IMR-90 (cell line): ENCODE results near the gene MEF2A. TPM values are rescaled to one million over a fixed set of nuclear protein-coding genes. Genes with fewer than 3 reads are reported as not detected.
A peak's percentile ranks its signal among the peaks of the same experiment; 100 is the strongest.

Source experiments
- ATAC-seq: fragments of 200-7000 bp; cut with Tn5 transposase; 2 replicates; pipeline ENCODE4 v1.9.1; 2020; ENCODE audit warnings: low read depth, mild to moderate bottlenecking, moderate library complexity
- BruUV-seq: library from RNA; stranded (reverse); fragments of 400-500 nt; replicated peaks from 2 replicates; lab custom pipeline; 2021; lab: Mats Ljungman, UMichigan
- CTCF ChIA-PET: fragments of 300-600 bp; formaldehyde crosslinking; extraction: SDS; loops from one replicate; lab custom pipeline; 2021; ENCODE audit warnings: antibody characterized with exemption; lab: Yijun Ruan, JAX
- POLR2A ChIA-PET: fragments of 300-600 bp; sonication (Branson Sonifier 250); formaldehyde crosslinking; loops from one replicate; lab custom pipeline; 2022; ENCODE audit warnings: antibody characterized with exemption; ENCODE audit not compliant: unreplicated experiment; lab: Charles Lee
- DNase-seq: peaks from one replicate; pipeline ENCODE4 v3.0.0; 2013
- H2AFZ ChIP-seq: replicated peaks from 2 replicates; pipeline ENCODE3; 2013; ENCODE audit warnings: low read length, mild to moderate bottlenecking; ENCODE audit not compliant: poor library complexity
- H2AK5ac ChIP-seq: 2 replicates; pipeline ENCODE4 v1.6.1; 2013; ENCODE audit warnings: low read depth, low read length, inconsistent platforms
- H2AK9ac ChIP-seq: replicated peaks from 2 replicates; pipeline ENCODE3; 2013; ENCODE audit warnings: mild to moderate bottlenecking, low read depth, low read length, moderate library complexity; ENCODE audit not compliant: poor library complexity
- H2BK120ac ChIP-seq: 2 replicates; pipeline ENCODE4 v1.6.1; 2013; ENCODE audit warnings: low read depth, low read length, inconsistent platforms
- H2BK15ac ChIP-seq: 3 replicates; pipeline ENCODE4 v1.6.1; 2013; ENCODE audit warnings: low read depth, low read length, inconsistent platforms
- H2BK20ac ChIP-seq: 2 replicates; pipeline ENCODE4 v1.6.1; 2013; ENCODE audit warnings: low read depth, mild to moderate bottlenecking, inconsistent platforms, low read length, moderate library complexity
- H2BK5ac ChIP-seq: 2 replicates; pipeline ENCODE4 v1.6.1; 2013; ENCODE audit warnings: mild to moderate bottlenecking, low read depth, low read length, inconsistent platforms; ENCODE audit not compliant: poor library complexity, severe bottlenecking
- H3K14ac ChIP-seq: replicated peaks from 2 replicates; pipeline ENCODE4 v1.6.1; 2013; ENCODE audit warnings: low read depth, low read length, inconsistent platforms
- H3K18ac ChIP-seq: 2 replicates; pipeline ENCODE4 v1.6.1; 2013; ENCODE audit warnings: low read depth, low read length, control low read depth
- H3K23ac ChIP-seq: 2 replicates; pipeline ENCODE4 v1.6.1; 2013; ENCODE audit warnings: low read depth, low read length, inconsistent platforms
- H3K27ac ChIP-seq: 2 replicates; pipeline ENCODE4 v1.5.1; 2013; ENCODE audit warnings: mild to moderate bottlenecking, control low read depth, low read length; ENCODE audit not compliant: insufficient read depth
- H3K27me3 ChIP-seq: 2 replicates; pipeline ENCODE4 v1.6.1; 2013; ENCODE audit warnings: low read length; ENCODE audit not compliant: control insufficient read depth, insufficient read depth
- H3K36me3 ChIP-seq: 2 replicates; pipeline ENCODE4 v1.6.1; 2013; ENCODE audit warnings: low read length, mixed read lengths; ENCODE audit not compliant: control insufficient read depth, insufficient read depth
- H3K4ac ChIP-seq: 2 replicates; pipeline ENCODE4 v1.6.1; 2013; ENCODE audit warnings: low read depth, low read length, inconsistent platforms
- H3K4me1 ChIP-seq: 2 replicates; pipeline ENCODE4 v1.6.1; 2013; ENCODE audit warnings: low read length, mixed read lengths; ENCODE audit not compliant: control insufficient read depth, insufficient read depth
- H3K4me2 ChIP-seq: 2 replicates; pipeline ENCODE4 v1.6.1; 2013; ENCODE audit warnings: low read depth, mild to moderate bottlenecking, control low read depth, low read length, moderate library complexity
- H3K4me3 ChIP-seq: 2 replicates; pipeline ENCODE4 v1.5.1; 2013; ENCODE audit warnings: low read depth, mild to moderate bottlenecking, control low read depth, low read length, moderate library complexity; ENCODE audit not compliant: insufficient read depth
- H3K56ac ChIP-seq: 2 replicates; pipeline ENCODE4 v1.6.1; 2013; ENCODE audit warnings: low read length, inconsistent platforms; ENCODE audit not compliant: insufficient read depth; ENCODE audit errors: extremely low read depth
- H3K79me1 ChIP-seq, 2 experiments: 2 replicates each; pipeline ENCODE4 v1.6.1; 2013; ENCODE audit warnings: low read length in 2 of 2, inconsistent platforms in 1 of 2, low read depth in 1 of 2
- H3K9ac ChIP-seq: 2 replicates; pipeline ENCODE4 v1.6.1; 2013; ENCODE audit warnings: low read depth, low read length, control low read depth
- H3K9me1 ChIP-seq: 2 replicates; pipeline ENCODE4 v1.6.1; 2013; ENCODE audit warnings: low read length, inconsistent platforms; ENCODE audit not compliant: insufficient read depth
- H3K9me3 ChIP-seq: 2 replicates; pipeline ENCODE4 v1.6.1; 2013; ENCODE audit warnings: low read length; ENCODE audit not compliant: control insufficient read depth, insufficient read depth
- H4K20me1 ChIP-seq: 2 replicates; pipeline ENCODE4 v1.6.1; 2013; ENCODE audit warnings: low read length, inconsistent platforms; ENCODE audit not compliant: insufficient read depth
- H4K5ac ChIP-seq: 2 replicates; pipeline ENCODE4 v1.6.1; 2013; ENCODE audit warnings: mild to moderate bottlenecking, low read depth, low read length, control low read depth
- H4K8ac ChIP-seq, 2 experiments: 2 replicates each; pipeline ENCODE4 v1.6.1; 2013; ENCODE audit warnings: low read depth in 2 of 2, low read length in 2 of 2, control low read depth in 1 of 2, inconsistent platforms in 1 of 2
- H4K91ac ChIP-seq: 2 replicates; pipeline ENCODE4 v1.6.1; 2013; ENCODE audit warnings: low read depth, low read length, inconsistent platforms; ENCODE audit not compliant: insufficient read depth
- FOS ChIP-seq: fragments of 150-350 bp; IDR thresholded peaks from 2 replicates; pipeline ENCODE4 v1.6.1; 2016; ENCODE audit warnings: low read depth, low read length
- WGBS, 2 experiments: methylation state at CpG; one replicate each; pipeline versions ENCODE4 v1.1.5 to v1.1.7; 2013; ENCODE audit warnings: missing lambda C conversion rate in 2 of 2; ENCODE audit not compliant: insufficient read length in 1 of 2; ENCODE audit errors: extremely low coverage in 2 of 2; 5-methylcytosine and 5-hydroxymethylcytosine counted together
- dilution Hi-C: fragments of 300-500 bp; cut with HindIII; formaldehyde crosslinking; loops from one replicate; pipeline ENCODE4 v1.14.3; 2018; ENCODE audit warnings: low sequenced_read_pairs; ENCODE audit not compliant: unreplicated experiment
- in situ Hi-C: fragments of 300-500 bp; cut with MboI; formaldehyde crosslinking; loops from 3 replicates; pipeline ENCODE4 v1.14.3; 2019; ENCODE audit warnings: low sequenced_read_pairs, inconsistent platforms, mixed read lengths
- intact Hi-C: fragments of 100-400 bp; cut with micrococcal nuclease; formaldehyde crosslinking; loops from 2 replicates; pipeline ENCODE4 v1.10.0; 2022
- polyA plus RNA-seq, 3 experiments: library from polyadenylated mRNA; depleted of rRNA; stranded (reverse); fragments of >200 nt; gene quantifications; 2 replicates each; pipeline ENCODE4 v1.2.3, GENCODE V29; 2012; ENCODE audit warnings: low replicate concordance in 1 of 3
- total RNA-seq: library from RNA; depleted of rRNA; stranded (reverse); fragments of >200 nt; gene quantifications from 2 replicates; pipeline ENCODE4 v1.2.3, GENCODE V29; 2012
- TF ChIP-seq, protein P1 (sequence below): fragments of 150-350 bp; IDR thresholded peaks from 2 replicates; pipeline ENCODE4 v1.6.1; 2016; ENCODE audit warnings: low read depth, mild to moderate bottlenecking, low read length, moderate library complexity, borderline replicate concordance

Gene MEF2A
- total and polyA plus RNA-seq, 2 of the 4 experiments (the other 2 are of a cell fraction) = 16.1 to 16.7 TPM

DNA sequence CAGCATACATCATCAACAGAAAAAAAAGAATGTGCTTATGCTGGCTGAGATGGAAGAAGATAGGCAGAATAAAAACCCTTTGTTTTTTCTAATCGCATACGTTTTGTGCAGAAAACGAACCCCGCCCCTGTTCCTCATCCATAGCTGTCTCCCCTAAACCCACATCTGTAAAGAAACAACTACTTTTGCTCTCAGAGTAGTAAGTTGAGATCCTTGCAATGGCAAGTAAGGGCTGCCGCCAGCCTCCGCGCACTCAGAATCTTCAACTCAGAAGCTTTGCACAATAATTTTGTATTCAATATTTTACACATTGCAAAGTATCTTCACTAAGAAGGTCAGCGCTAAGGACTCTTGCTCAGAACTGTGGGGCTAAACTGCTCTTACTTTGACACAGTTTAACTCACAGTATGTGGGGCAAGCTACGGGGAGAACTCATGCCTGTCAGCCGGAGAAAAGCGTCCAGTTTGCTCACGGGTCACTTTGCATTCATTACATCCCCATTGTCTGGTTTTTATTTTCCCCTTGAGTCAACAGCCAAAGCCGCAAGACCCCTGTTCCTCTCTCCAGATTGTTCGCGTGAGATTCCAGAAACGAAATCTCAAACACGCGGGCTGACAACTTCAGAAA lies 166.5 kb downstream of the MEF2A start:
- H3K4me1 ChIP-seq = peaks cover 4% of the 10 kb centered on the region
- ChIA-PET CTCF (interaction anchor here (0.7 to 1.2 kb wide), 2 partner anchors 24 to 673 kb away, joined by 3 to 5 read pairs; no protein-coding TSS in a partner anchor), POLR2A (interaction anchor here (0.6 kb wide), 1 partner anchor 390 kb away, joined by 3 read pairs; no protein-coding TSS in a partner anchor)
- 7% methylated on average over 2 of the region's 18 CpGs; no CpG with 5 or more reads in 1 of the 2 experiments for WGBS, 2 experiments
- intact Hi-C loops = loop anchor here (5.0 kb wide), 1 partner anchor 630 kb away; no protein-coding TSS in a partner anchor
- H3K56ac ChIP-seq = no peak overlapping the region
- H3K9me1 ChIP-seq = no peaks in the 10 kb centered on the region
- H3K14ac ChIP-seq = peak overlapping the region; percentile 61
- peak overlapping the region; percentile 90 for H3K4me3 ChIP-seq
- no peak for TF ChIP-seq FOS
- TF ChIP-seq, protein P1, sequence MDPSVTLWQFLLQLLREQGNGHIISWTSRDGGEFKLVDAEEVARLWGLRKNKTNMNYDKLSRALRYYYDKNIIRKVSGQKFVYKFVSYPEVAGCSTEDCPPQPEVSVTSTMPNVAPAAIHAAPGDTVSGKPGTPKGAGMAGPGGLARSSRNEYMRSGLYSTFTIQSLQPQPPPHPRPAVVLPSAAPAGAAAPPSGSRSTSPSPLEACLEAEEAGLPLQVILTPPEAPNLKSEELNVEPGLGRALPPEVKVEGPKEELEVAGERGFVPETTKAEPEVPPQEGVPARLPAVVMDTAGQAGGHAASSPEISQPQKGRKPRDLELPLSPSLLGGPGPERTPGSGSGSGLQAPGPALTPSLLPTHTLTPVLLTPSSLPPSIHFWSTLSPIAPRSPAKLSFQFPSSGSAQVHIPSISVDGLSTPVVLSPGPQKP = no peak
- H4K5ac ChIP-seq = no peak overlapping the region
- H3K79me1 ChIP-seq = peaks cover 0 to 14% of the 10 kb centered on the region in 2 experiments; a peak in 2 of 4 replicates
- H3K9ac ChIP-seq = peak overlapping the region; percentile 59
- H2AK9ac ChIP-seq = peak overlapping the region; percentile 73
- BruUV-seq = no TSS peak
- peak overlapping the region; percentile 90 for H3K4me2 ChIP-seq
- no peak overlapping the region for H3K18ac ChIP-seq
- H2BK5ac ChIP-seq = no peak overlapping the region
- no peak overlapping the region for H3K27ac ChIP-seq
- no peak overlapping the region for H2BK120ac ChIP-seq
- no peak overlapping the region for H3K4ac ChIP-seq
- H4K91ac ChIP-seq = no peak overlapping the region
- H3K36me3 ChIP-seq = peaks cover 7% of the 10 kb centered on the region; the same call in 1 of the 2 replicates
- peak overlapping the region; percentile 93 for H3K23ac ChIP-seq
- no peak overlapping the region for H2BK15ac ChIP-seq
- H4K20me1 ChIP-seq = no peaks in the 10 kb centered on the region
- no peaks in the 10 kb centered on the region for H3K27me3 ChIP-seq
- H4K8ac ChIP-seq = no peak overlapping the region
- in situ Hi-C loops = loop anchor here (25.0 kb wide), 1 partner anchor 620 kb away; the partner anchor contains the start of gene SYNM
- ATAC-seq (no peak), DNase-seq (peak; percentile 20)
- H3K9me3 ChIP-seq = no peaks in the 10 kb centered on the region
- no peak overlapping the region for H2AK5ac ChIP-seq
- H2AFZ ChIP-seq = peak overlapping the region; percentile 95
- no peak overlapping the region for H2BK20ac ChIP-seq
- dilution Hi-C loops = no loop called here
